D721Med (cell line): ENCODE data around the gene EEF1A1.
"Not testable (repeated sequence)": the region's sequence is repeated elsewhere in the genome, so short reads cannot be mapped to it uniquely, and the experiment has no call there.

ENCODE experiments used
- DNase-seq: peaks from one replicate; pipeline ENCODE4 v3.0.0; 2011; ENCODE audit warnings: low spot score; ENCODE audit not compliant: insufficient read length
- FAIRE-seq: peaks from 2 replicates; lab custom pipeline; 2011; peaks lifted over from hg19 to GRCh38; lab: Jason Lieb, UNC
- CTCF ChIP-seq: IDR thresholded peaks from 2 replicates; pipeline ENCODE4 v1.5.1; 2012; ENCODE audit warnings: mild to moderate bottlenecking, control low read depth; ENCODE audit not compliant: insufficient read depth; ENCODE audit errors: missing control alignments

The EEF1A1 gene

GRCh38 chr6:73525546-73526330, 4.9 kb upstream of the EEF1A1 start:
- TF ChIP-seq CTCF: no peak
- no peak for FAIRE-seq

GRCh38 chr6:73523434-73524123, 2.7 kb upstream of the EEF1A1 start:
- FAIRE-seq (no peak), DNase-seq (no peak)
- TF ChIP-seq CTCF: no peak

More at GRCh38 chr6:73525546-73526330, 4.9 kb upstream of the EEF1A1 start:
- no peak for DNase-seq

- no peak for DNase-seq
- no peak for FAIRE-seq
- TF ChIP-seq CTCF: no peak
Measured at GRCh38 chr6:73521351-73521985, 636 bp upstream of the EEF1A1 start.

GRCh38 chr6:73519926-73520687, 725 bp downstream of the EEF1A1 start:
- no peak for FAIRE-seq
- no peak for TF ChIP-seq CTCF
- no peak for DNase-seq

GRCh38 chr6:73518982-73519881, 1.6 kb downstream of the EEF1A1 start:
- not testable (repeated sequence) for FAIRE-seq, DNase-seq

GRCh38 chr6:73518100-73518981, 2.5 kb downstream of the EEF1A1 start:
- FAIRE-seq, DNase-seq: not testable (repeated sequence)
